BLaER1 (cell line): Measurements from ENCODE around the gene HDLBP.
"Not testable (repeated sequence)": the region's sequence is repeated elsewhere in the genome, so short reads cannot be mapped to it uniquely, and the experiment has no call there.

Experiments
- H3K27ac ChIP-seq: shearing (Covaris generic); formaldehyde crosslinking; 2 replicates; pipeline ENCODE4 v1.8.1; 2022
- H3K27me3 ChIP-seq: shearing (Covaris generic); formaldehyde crosslinking; 2 replicates; pipeline ENCODE4 v1.8.1; 2022
- H3K36me3 ChIP-seq: shearing (Covaris generic); formaldehyde crosslinking; 2 replicates; pipeline ENCODE4 v1.8.1; 2022
- H3K4me1 ChIP-seq: shearing (Covaris generic); formaldehyde crosslinking; 2 replicates; pipeline ENCODE4 v1.8.1; 2022
- H3K4me2 ChIP-seq: shearing (Covaris generic); formaldehyde crosslinking; 2 replicates; pipeline ENCODE4 v1.8.1; 2022
- H3K4me3 ChIP-seq: shearing (Covaris generic); formaldehyde crosslinking; 2 replicates; pipeline ENCODE4 v1.8.1; 2022
- H3K9ac ChIP-seq: shearing (Covaris generic); formaldehyde crosslinking; 2 replicates; pipeline ENCODE4 v1.8.1; 2022
- H3K9me3 ChIP-seq: shearing (Covaris generic); formaldehyde crosslinking; 2 replicates; pipeline ENCODE4 v1.8.1; 2022
- H4K20me1 ChIP-seq: shearing (Covaris generic); formaldehyde crosslinking; 2 replicates; pipeline ENCODE4 v1.8.1; 2022
- Cebpa-rat ChIP-seq: shearing (Covaris generic); IDR thresholded peaks from 2 replicates; pipeline ENCODE4 v1.8.1; 2022

The HDLBP gene

DNA sequence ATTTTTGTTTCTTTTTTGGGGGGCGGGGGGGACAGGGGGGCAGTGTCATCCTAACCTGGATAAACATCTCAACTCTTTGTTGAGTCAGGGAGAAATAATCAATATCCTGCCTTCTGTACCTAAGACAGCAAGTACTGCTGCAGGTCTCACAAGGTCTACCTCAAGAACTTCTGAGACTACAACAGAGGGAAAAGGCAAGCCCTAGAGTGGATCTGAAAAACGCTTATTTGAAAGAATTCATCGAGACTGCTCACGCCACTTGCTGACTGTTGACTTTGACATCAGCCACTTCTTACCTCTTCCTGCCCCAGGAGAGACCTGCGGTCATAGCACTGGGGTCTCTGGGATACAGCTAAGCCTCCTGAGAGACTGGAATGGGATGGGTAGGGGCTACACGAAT, 8.4 kb downstream of the HDLBP start:
- Histone ChIP-seq H3K27ac (no peak overlapping the region), H3K36me3 (0 out of 2 replicates have a peak, but pooled peaks cover 3% of the 10 kb centered on the region), H3K9ac (no peak overlapping the region), H4K20me1 (peaks cover 79% of the 10 kb centered on the region), H3K4me2 (no peak overlapping the region), H3K27me3 (no peaks in the 10 kb centered on the region), H3K4me1 (peaks cover 95% of the 10 kb centered on the region), H3K9me3 (no peaks in the 10 kb centered on the region), H3K4me3 (no peak overlapping the region)
- no peak for TF ChIP-seq Cebpa-rat

DNA sequence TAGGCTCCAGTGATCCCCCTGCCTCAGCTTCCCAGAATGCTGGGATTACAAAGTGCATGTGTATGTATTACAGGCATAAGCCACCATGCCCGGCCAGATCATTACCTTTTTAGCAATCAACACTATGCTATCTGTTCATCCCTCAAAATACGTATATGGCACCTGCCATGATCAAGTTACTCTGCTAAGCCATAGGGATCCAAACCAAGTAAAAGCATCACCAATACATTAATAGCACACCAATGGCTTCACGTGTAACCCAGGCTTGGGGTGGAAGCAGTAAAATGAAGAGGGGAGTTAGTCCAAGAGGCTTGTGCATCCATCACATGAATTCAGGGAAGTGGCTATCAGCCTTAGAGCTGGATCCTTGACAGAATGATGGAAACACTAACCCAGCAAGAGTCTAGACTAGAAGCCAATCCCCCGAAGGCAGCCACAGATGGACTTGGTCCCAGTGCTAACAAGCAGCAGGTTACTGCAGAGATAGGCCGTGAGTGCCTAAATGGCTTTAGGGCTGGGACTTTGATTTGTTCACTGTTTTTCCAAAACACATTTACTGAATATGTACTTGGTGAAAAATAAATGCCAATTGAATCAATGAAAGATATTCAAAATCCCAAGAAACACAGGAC, 11.3 kb downstream of the HDLBP start:
- Histone ChIP-seq H3K36me3 (0 out of 2 replicates have a peak, but pooled peaks cover 3% of the 10 kb centered on the region), H3K27ac (no peak overlapping the region), H3K4me3 (no peak overlapping the region), H3K9me3 (no peaks in the 10 kb centered on the region), H4K20me1 (peaks cover 87% of the 10 kb centered on the region), H3K27me3 (no peaks in the 10 kb centered on the region), H3K4me1 (peaks cover 93% of the 10 kb centered on the region), H3K4me2 (peak overlapping the region; percentile 39; the same call in 1 of the 2 replicates), H3K9ac (no peak overlapping the region)
- no peak for TF ChIP-seq Cebpa-rat

DNA sequence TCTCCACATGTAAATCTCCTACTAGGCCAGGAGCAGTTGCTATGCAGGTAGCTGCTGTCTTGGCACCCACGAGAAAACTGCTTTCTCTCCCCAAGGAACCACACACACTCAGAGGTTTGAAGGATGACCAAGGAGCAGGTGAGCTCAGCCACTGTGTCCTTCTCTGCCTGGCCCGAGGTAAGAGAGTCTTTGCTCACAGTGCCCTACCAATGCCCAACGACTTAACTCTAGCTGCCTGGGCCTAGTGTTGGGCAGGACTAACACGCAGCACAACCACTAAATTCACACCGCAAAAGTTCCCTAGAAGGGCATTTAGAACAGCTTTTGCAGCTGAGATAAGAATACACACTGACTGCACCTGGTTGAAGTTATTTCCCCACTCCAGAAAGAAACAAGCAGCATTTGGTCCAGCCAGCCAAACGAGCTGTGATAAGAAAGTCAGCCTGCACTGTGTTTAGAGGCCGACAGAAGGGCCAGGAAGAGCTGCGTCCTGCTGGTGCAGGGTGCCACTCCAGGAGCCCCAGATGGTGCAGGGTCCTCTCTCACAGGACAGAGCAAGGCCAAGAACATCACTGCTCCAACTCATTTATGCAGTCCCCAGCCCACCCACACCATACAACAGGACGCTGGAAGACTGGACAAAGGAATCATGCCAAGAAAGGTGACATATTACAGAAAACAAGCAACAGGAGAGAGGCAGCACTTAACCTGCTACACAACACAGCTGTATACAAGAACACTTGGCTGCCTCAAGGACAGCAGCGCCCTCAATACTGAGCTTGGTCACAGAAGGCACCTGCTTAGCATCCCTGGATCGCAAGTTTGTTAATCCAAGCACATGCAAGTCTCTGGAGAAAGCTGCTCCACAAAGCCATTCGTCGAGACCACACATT, 12.5 kb downstream of the HDLBP start:
- H3K4me2 ChIP-seq: peak overlapping the region; percentile 31
- H3K9me3 ChIP-seq: no peaks in the 10 kb centered on the region
- TF ChIP-seq Cebpa-rat: no peak
- no peak overlapping the region for H3K27ac ChIP-seq
- H3K4me3 ChIP-seq: no peak overlapping the region
- peaks cover 93% of the 10 kb centered on the region for H3K4me1 ChIP-seq
- H4K20me1 ChIP-seq: peaks cover 87% of the 10 kb centered on the region
- no peaks in the 10 kb centered on the region for H3K27me3 ChIP-seq
- no peaks in the 10 kb centered on the region for H3K36me3 ChIP-seq
- H3K9ac ChIP-seq: no peak overlapping the region

DNA sequence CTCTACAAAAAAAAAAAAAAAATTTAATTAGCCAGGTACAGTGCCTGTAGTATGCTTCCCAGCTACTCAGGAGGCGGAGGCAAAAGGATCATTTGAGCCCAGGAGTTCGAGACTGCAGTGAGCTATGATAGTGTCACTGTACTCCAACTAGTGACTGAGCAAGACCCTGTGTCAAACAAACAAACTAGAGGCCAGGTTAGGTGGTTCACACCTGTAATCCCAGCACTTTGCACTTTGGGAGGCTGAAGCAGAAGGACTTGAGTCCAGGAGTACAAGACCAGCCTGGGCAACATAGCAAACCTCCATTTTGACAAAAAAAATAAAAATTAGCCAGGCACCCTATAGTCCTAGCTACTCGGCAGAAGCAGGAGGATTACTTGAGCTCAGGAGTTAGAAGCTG, 13.4 kb downstream of the HDLBP start:
- Histone ChIP-seq H3K9me3 (no peaks in the 10 kb centered on the region), H3K36me3 (0 out of 2 replicates have a peak, but pooled peaks cover 7% of the 10 kb centered on the region), H3K4me3 (no peak overlapping the region), H3K4me2 (peak overlapping the region; percentile 31), H3K4me1 (peaks cover 97% of the 10 kb centered on the region), H4K20me1 (peaks cover 89% of the 10 kb centered on the region), H3K9ac (no peak overlapping the region), H3K27me3 (no peaks in the 10 kb centered on the region), H3K27ac (no peak overlapping the region)
- TF ChIP-seq Cebpa-rat: no peak

DNA sequence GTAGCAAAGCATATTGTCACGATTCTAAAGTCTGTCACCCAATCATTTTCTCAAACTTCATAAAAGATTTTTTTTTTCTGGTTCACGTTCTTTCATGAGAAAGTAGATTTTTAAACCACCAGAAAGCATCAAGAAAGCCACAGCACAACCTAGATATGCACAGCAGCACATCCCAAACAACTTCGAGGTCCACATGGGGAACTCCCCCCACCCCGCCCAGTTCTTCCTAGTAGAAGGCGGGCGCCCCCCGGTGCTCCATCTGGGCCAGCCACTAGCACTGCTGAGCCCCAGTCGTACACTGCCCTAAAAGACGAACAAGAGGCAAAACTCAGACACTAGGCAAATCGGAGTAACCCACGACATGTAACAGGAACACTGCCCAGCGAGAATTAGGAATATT, 15.5 kb downstream of the HDLBP start:
- Histone ChIP-seq H3K9me3 (0 out of 2 replicates have a peak, but pooled peaks cover 2% of the 10 kb centered on the region), H3K36me3 (peaks cover 17% of the 10 kb centered on the region), H3K27me3 (no peaks in the 10 kb centered on the region), H4K20me1 (peaks cover 90% of the 10 kb centered on the region), H3K9ac (no peak overlapping the region), H3K4me3 (no peak overlapping the region), H3K4me1 (peaks cover 85% of the 10 kb centered on the region), H3K27ac (0 out of 2 replicates have a peak overlapping the region, but pooled peaks have one; percentile 12), H3K4me2 (peak overlapping the region; percentile 71)
- TF ChIP-seq Cebpa-rat: no peak

DNA sequence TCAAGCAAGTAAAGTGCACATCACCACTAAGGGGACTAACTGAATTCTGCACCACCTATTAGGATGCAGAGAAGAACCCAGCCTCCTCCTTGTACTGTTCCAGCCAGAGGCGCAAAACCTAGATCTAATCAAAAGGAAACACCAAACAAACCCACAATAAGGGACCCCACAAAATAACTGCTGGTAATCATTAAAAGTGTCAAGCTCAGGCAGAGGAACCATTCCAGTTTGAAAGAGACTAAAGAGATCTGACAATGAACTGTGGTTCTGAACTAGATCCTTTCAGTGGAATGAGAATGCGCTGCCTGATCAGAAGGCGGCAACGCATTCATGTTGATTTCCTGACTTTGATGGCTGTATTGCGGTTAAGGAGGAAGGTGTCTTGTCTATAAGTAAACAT, 16.8 kb downstream of the HDLBP start:
- Histone ChIP-seq H3K27me3 (no peaks in the 10 kb centered on the region), H3K9me3 (0 out of 2 replicates have a peak, but pooled peaks cover 2% of the 10 kb centered on the region), H3K4me2 (peak overlapping the region; percentile 71), H3K27ac (peak overlapping the region; percentile 52), H4K20me1 (peaks cover 85% of the 10 kb centered on the region), H3K4me1 (peaks cover 73% of the 10 kb centered on the region), H3K9ac (peak overlapping the region; percentile 66), H3K4me3 (0 out of 2 replicates have a peak overlapping the region, but pooled peaks have one; percentile 7), H3K36me3 (peaks cover 17% of the 10 kb centered on the region)
- no peak for TF ChIP-seq Cebpa-rat

DNA sequence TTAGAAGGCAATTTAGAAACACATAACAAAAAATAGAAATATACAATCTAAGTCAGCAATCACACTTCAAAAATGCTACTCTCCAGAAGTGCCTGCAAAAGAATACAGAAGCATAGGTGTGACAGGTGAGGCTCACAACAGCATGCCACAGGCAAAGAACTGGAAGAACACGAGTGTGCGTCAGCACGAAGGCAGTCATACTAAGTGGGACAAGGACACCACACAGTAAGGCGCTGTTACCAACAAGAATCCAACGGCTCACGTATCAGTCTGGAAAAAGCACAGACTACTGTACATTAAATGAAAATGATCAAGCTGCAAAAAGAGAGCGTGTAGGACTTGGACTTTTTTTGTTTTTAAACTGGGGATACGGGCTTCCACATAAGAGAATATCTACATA, 18.7 kb downstream of the HDLBP start:
- peak overlapping the region; percentile 31; the same call in 1 of the 2 replicates for H3K4me2 ChIP-seq
- no peak overlapping the region for H3K4me3 ChIP-seq
- H3K27ac ChIP-seq: no peak overlapping the region
- 0 out of 2 replicates have a peak, but pooled peaks cover 2% of the 10 kb centered on the region for H3K9me3 ChIP-seq
- peaks cover 85% of the 10 kb centered on the region for H4K20me1 ChIP-seq
- peaks cover 17% of the 10 kb centered on the region for H3K36me3 ChIP-seq
- peaks cover 73% of the 10 kb centered on the region for H3K4me1 ChIP-seq
- no peaks in the 10 kb centered on the region for H3K27me3 ChIP-seq
- no peak for TF ChIP-seq Cebpa-rat
- no peak overlapping the region for H3K9ac ChIP-seq

DNA sequence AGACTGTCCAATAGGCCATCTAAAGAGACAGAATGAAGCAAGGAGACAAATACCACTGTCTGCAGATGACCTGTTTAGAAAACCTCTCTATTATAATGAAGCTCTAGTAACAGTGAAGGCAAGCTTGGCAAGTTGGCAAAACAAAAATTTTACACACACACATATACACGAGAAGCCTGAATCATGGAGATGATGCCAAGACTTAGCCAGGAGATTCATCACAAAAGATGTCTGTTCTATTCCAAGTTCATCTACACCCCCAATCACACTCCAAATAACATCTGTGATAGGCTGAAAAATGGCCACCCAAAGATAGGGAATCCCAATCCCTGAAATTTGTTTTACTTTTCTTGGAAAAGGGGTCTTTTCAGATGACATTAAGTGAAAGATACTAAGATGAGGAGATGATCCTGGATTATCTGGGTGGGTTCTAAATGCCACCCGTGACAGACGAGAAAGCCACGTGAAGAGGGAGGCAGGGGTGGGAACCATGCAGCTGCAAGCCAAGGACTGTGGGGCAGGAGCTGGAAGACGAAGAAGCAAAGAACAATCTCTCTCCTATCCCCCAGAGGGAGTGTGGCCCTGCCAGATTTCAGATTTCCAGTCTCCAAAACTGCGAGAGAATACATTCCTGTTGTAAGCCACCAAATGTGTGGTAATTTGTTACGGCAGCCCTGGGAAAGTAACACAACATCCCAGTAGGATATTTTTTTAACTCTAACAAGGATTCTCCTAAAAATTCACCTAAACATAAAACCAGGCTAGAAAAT, 20.0 kb downstream of the HDLBP start:
- H3K36me3 ChIP-seq: peaks cover 17% of the 10 kb centered on the region
- no peak overlapping the region for H3K4me3 ChIP-seq
- H3K27me3 ChIP-seq: no peaks in the 10 kb centered on the region
- peaks cover 85% of the 10 kb centered on the region for H4K20me1 ChIP-seq
- H3K27ac ChIP-seq: no peak overlapping the region
- H3K4me2 ChIP-seq: no peak overlapping the region
- 0 out of 2 replicates have a peak, but pooled peaks cover 2% of the 10 kb centered on the region for H3K9me3 ChIP-seq
- peaks cover 64% of the 10 kb centered on the region for H3K4me1 ChIP-seq
- no peak overlapping the region for H3K9ac ChIP-seq
- TF ChIP-seq Cebpa-rat: no peak

DNA sequence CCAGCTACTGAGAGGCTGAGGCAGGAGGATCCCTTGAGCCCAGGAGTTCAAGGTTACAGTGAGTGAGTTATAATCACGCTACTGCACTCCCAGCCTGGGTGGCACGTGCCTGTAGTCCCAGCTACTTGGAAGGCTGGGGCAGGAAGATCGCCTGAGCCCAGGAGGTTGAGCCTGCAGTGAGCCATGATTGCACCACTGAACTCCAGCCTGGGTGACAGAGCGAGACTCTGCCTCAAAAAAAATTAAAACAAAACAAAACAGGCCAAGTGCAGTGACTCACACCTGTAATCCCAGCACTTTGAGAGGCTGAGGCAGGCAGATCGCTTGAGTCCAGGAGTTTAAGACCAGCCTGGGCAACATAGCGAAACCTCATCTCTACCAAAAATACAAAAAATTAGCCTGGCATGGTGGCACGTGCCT, 22.1 kb downstream of the HDLBP start:
- H3K4me2 ChIP-seq: 0 out of 2 replicates have a peak overlapping the region, but pooled peaks have one; percentile 8
- H3K27ac ChIP-seq: not testable (repeated sequence)
- peaks cover 85% of the 10 kb centered on the region for H4K20me1 ChIP-seq

More for the DNA sequence above, 22.1 kb downstream of the HDLBP start:
- peaks cover 25% of the 10 kb centered on the region for H3K36me3 ChIP-seq
- H3K9me3 ChIP-seq, H3K4me3 ChIP-seq, H3K9ac ChIP-seq, H3K27me3 ChIP-seq: not testable (repeated sequence)
- peaks cover 51% of the 10 kb centered on the region for H3K4me1 ChIP-seq
